NCI-H146 (cell line): ENCODE data around the gene AREG.

Experiments used
- DNase-seq: peaks from one replicate; lab custom pipeline; 2025; lab: John Stamatoyannopoulos, UW

AREG gene

GRCh38 chr4:74433043-74433442, 11.9 kb upstream of the AREG start:
- DNase-seq = no peak

GRCh38 chr4:74433541-74434172, 11.3 kb upstream of the AREG start:
- no peak for DNase-seq

- no peak for DNase-seq
Observed at GRCh38 chr4:74435296-74435695, 9.6 kb upstream of the AREG start.

DNA sequence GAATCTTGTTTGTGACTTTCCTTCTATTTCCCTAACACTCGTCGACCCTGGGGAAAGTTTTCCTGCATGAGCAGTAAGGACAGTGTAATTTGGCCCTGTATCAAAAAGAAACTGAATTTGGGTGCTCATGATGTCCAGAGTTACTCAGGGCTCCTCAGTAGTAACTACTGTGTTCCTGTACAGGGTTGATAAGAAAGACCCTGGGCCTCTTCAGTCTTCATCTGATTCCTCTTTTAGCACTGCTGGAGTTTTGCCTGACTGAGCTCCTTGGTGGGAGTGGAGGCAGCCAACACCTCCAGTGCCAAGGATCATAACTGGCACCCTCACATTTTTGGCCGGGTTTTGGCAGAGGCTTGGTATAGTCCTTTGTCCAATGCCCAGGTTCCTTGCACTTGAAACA, 7.1 kb upstream of the AREG start:
- no peak for DNase-seq

DNA sequence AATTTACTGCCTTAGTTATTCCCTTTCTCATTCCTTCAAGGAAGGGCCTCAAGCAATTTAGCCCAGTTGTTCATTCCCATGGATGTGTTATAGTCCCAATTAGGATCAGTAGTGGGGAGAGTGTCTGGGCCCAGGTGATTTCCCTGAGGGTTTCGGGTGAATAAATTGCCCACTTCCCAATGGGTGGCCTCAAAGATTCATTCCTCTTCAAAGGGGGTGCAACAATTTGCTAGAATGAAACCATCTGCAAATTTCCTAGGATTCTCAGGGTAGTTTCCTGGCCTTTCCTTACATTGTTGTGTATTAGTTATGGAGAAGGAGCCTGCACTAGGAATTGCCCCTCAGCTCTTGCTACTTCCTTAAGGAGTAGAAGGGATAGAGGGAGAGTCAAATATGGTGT, 6.3 kb upstream of the AREG start:
- DNase-seq = no peak

GRCh38 chr4:74439952-74440351, 5.0 kb upstream of the AREG start:
- DNase-seq = no peak

DNA sequence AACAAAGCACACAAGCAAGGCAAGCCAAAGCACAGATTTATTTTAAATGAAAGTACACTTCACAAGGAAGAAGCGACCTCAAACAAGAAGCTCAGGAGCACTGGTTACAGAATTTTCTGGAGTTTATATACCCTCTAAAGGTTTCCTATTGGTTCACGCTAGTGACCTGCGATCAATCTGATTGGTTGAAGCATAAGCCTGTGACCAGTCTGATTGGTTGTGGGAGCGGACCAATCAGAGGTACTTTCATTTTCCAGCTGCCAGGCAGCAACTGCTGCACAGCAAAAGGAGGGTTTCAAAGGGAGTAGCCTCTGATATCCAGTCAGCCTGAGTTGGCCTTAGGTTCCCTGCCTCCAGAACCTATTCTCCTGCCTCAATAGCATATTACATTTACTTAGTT, 4.6 kb upstream of the AREG start:
- DNase-seq = no peak

DNA sequence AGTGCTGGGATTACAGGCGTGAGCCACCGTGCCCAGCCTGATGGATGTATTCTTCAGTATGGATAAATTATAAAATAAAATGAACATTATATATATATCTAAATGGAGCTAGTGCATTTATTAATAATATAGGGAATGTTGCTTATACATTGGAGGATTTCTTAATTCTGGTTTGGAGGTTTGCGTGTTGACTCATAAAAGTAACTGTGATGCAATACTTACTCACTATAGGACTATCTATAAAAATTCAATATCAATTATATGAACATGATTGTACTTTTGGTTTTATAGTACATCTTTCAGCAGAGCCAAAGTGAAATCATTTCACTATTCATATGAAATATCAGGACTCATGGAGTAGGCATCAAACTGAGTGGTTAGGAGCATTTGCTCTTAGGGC, 3.2 kb upstream of the AREG start:
- no peak for DNase-seq

DNA sequence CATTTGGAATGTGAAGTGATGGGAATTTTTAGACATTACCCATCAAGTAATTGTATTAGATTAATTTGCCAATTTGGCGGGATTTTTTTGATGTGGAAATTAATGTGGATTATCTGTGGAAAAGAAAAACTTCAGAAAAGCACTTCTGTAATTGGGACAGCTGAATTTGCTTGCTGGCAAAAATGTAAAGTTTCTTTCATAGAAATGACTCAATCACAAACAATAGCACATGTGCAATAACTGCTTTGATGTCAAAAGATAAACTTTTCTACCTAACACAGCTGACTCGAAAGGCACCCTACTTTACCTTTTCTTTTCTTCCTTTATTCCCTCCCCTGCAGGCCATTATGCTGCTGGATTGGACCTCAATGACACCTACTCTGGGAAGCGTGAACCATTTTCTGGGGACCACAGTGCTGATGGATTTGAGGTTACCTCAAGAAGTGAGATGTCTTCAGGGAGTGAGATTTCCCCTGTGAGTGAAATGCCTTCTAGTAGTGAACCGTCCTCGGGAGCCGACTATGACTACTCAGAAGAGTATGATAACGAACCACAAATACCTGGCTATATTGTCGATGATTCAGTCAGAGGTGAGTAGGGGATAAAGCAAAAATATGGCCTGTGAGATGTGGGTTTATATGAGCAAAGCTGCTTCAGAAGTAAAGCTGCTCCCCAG, 1.4 kb downstream of the AREG start:
- no peak for DNase-seq

- DNase-seq = no peak
Observed at GRCh38 chr4:74446896-74447295, 2.0 kb downstream of the AREG start.

- DNase-seq = no peak
Observed at GRCh38 chr4:74447636-74448233, 2.8 kb downstream of the AREG start.

DNA sequence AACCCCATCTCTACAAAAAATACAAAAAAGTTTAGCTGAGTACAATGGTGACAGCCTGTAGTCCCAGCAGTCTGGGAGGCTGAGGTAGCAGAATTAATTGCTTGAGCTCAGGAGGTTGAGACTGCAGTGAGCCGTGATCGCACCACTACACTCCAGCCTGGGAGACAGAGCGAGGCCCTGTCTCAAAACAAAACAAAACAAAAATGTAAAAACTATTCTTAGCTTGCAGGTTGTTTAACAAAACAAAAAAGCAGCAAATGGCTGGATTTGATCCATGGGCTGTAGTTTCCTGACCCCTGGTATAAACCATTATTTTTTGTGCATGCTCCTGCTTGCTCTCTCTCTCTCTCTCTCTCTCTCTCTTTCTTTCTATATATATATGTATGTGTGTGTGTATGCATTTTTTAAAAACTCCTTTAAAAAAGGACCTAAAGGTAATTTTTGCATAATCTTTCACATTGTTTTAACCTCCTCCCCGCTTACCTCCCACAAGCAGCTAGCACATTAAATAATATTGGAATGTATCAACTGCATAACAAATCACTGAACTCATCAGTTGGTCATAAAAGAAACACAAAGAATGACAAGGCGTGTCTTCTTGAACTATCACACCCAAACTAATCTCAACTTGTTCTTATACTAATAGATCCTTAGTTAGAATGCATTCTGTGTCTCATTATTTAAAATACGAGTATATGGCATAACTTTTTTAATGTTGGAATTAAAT, 4.8 kb downstream of the AREG start:
- no peak for DNase-seq

GRCh38 chr4:74450298-74450683, 5.4 kb downstream of the AREG start:
- no peak for DNase-seq

DNA sequence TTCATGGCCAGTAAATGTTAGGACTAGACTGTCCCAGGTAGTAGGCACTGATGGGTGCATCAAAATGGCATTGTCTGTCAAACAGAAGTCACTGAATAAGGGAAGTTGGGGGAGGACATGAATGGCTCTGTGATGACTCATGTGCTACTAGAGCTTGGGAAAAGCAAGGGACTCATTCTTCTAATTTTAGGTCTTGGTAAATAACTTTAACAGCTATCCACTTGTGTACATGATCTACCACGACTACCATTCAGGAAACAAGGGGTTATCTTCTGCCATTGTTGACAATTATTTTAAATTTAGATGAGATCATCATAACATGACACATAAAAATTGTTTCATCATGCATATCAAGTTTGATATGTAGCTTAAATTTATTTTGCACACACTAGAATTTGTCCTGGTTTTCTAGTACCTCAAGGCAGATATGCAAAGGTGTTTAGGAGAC, 6.3 kb downstream of the AREG start:
- no peak for DNase-seq

DNA sequence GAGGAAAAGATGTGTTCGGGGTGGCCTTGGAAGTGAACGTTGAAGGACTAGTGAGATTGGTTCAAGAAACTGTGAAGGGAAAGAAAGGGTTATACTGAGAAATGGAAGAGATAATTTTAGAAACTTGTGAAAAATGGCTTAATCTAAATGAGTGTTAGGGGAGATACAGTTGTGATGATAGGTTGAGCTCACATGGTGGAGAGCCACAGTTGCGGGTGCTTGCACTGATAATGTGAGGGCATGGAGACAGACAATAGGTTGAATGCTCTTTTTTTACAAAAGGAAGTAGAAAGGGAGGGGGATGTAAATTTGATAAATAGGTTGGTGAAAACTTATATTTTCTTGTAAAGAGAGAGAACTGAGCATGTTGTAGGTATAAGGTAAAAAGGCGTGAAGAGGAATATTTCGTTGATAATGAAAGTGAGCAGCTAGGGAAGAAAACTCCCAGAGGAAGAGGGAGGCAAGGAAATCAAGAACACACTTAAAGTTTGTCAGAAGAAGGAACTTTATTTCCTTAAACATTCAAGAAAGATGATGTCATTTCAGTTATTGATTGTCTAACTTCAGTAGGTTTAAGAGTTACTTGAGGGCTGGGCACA, 8.2 kb downstream of the AREG start:
- DNase-seq = no peak

DNA sequence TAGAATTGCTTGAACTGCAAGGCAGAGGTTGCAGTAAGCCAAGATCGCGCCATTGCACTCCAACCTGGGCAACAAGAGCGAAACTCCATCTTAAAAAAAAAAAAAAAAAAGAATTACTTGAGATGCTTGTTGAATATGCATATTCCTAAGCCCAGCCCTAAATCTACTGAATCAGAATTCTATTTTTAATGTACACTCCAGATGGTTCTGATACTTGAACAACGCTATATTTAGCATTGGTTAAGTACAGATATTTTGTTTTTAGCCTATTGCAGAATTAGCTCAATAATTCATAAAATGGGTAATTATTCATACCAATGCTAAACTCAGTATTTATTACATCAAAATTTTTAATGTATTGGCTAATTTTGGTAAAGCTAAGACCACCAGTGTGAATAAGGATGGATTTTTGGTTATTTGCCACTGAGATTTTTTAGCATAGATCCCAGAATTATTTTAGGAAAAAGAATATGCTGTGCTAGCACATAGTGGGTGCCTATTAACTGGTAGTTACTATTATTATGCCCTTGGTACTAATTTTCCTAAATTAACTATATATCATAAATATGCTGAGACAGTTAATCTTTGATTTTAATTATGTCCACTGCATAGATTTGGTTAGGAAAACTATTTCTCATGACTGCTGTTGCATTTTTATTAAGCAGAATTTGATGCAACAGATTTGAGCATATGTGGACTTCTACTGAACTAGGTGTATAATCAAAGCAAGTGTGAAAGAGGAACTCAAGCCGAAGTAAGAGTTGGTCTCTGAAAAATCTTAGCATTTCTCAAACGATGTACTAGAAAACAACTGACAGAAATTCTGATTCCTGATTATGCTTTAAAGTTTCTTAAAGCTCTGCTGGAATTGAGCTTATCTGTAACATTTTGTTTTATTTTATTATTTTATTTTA, 9.2 kb downstream of the AREG start:
- DNase-seq = no peak

DNA sequence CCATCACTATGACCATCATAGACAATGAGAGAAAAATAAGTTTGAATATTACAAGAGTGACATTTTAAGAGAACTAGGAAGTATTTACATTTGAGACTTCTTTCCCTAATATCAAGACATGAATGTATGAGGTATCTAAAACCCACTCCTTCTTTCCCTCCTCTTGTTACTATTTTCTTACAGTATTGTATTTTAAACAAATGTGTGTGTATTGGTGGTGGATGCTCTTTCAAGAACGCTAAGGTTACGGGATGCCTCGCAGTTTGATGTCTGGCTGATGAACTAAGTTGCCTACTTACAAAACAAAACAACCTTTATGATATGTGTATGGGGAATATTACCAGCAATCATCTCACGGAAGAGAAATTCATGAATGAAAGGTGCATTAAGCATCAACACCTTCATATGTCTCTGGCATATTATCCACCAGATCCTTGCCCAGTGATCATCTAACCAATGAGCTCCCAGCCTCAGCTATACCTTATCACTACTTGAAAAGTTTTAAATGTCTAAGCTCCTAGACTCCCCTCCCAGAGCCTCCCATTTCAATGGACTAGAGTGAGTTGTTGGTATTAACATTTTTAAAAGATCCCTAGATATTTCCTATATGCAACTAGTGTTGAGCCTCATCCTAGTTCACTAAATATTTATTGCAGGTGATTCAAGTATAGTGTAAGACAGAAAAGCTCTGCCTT, 10.6 kb downstream of the AREG start:
- no peak for DNase-seq

- no peak for DNase-seq
Observed at GRCh38 chr4:74456056-74456744, 11.3 kb downstream of the AREG start.

DNA sequence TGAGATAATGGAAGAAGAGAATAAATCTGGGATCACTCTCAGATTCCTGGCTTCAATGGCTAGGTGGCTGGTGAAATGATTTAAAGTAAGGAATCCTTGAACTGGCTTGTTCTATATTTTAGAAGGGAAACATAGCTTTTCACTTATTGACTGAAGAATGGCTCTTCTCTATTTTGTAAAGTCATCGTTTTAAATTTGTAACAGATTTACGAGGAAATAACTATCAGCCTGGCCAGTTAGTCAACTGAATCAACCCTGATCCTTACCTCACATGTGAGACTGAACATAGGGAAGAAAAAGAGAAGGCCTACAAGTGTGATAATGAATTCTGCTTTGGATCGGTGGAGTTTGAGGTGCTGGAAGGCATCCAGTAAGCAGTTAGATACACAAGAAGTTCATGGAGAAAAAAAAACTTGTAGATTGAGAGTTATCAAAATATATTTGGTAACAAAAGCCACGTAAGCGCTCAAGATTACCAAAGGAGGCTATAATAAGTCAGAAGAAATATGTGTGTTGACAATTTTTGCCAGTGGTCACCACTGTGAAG, 12.0 kb downstream of the AREG start:
- no peak for DNase-seq

GRCh38 chr4:74460833-74461232, 15.9 kb downstream of the AREG start:
- DNase-seq = no peak
